GM10248 (cell line): ENCODE data around the gene OR52H1.

Experiments used
- CTCF ChIA-PET: fragments of 300-600 bp; sonication (Branson Sonifier 250); formaldehyde crosslinking; extraction: SDS; loops from one replicate; lab custom pipeline; 2021; ENCODE audit warnings: antibody characterized with exemption; lab: Yijun Ruan, JAX
- POLR2A ChIA-PET: fragments of 350-650 bp; sonication (Branson Sonifier 250); formaldehyde crosslinking; extraction: SDS; loops from one replicate; lab custom pipeline; 2020; ENCODE audit warnings: antibody characterized with exemption; lab: Yijun Ruan, JAX
- DNase-seq: peaks from one replicate; pipeline ENCODE4 v3.0.0; 2012; ENCODE audit errors: extremely low spot score
- CTCF ChIP-seq: IDR thresholded peaks from 2 replicates; pipeline ENCODE4 v1.5.1; 2012; ENCODE audit warnings: mild to moderate bottlenecking, low read depth; ENCODE audit errors: extremely low read depth, missing control alignments, control extremely low read depth

The OR52H1 gene

GRCh38 chr11:5581014-5581413 lies 32.7 kb upstream of the OR52H1 start:
- no peak for DNase-seq
- POLR2A ChIA-PET = no interaction called here
- TF ChIP-seq CTCF = no peak
- CTCF ChIA-PET = no interaction called here

GRCh38 chr11:5580577-5580976 lies 32.2 kb upstream of the OR52H1 start, which contains the start of gene OR52B6:
OR52B6 (plus strand) TSS chr11:5580877; CDS start chr11:5580877, 0 bp downstream.
- POLR2A ChIA-PET = no interaction called here
- CTCF ChIA-PET = interaction anchor here (1.6 kb wide), 1 partner anchor 12 kb away, joined by 3 read pairs; no protein-coding TSS in a partner anchor
- TF ChIP-seq CTCF = no peak
- no peak for DNase-seq

GRCh38 chr11:5577101-5577500 lies 28.8 kb upstream of the OR52H1 start:
- POLR2A ChIA-PET = no interaction called here
- TF ChIP-seq CTCF = no peak
- CTCF ChIA-PET = no interaction called here
- DNase-seq = no peak

GRCh38 chr11:5575152-5575551 lies 26.8 kb upstream of the OR52H1 start:
- no peak for TF ChIP-seq CTCF
- ChIA-PET POLR2A (no interaction called here), CTCF (no interaction called here)
- no peak for DNase-seq

- POLR2A ChIA-PET = no interaction called here
- DNase-seq = no peak
- TF ChIP-seq CTCF = no peak
- CTCF ChIA-PET = no interaction called here
Measured at GRCh38 chr11:5574654-5575053, 26.3 kb upstream of the OR52H1 start.

GRCh38 chr11:5564259-5565019 lies 16.1 kb upstream of the OR52H1 start:
- no peak for TF ChIP-seq CTCF
- DNase-seq = no peak
- ChIA-PET CTCF (interaction anchor here (0.9 kb wide), 1 partner anchor 15 kb away, joined by 3 read pairs; no protein-coding TSS in a partner anchor), POLR2A (no interaction called here)
